ENCODE measurements around the gene NUMA1. TPM values are rescaled to one million over a fixed set of nuclear protein-coding genes. Genes with fewer than 3 reads are reported as not detected.
A peak's percentile ranks its signal among the peaks of the same experiment; 100 is the strongest.

Gene NUMA1
- total and polyA plus RNA-seq, 7 donors, result 68.9 to 130 (median 100) TPM

- WGBS, 3 donors, result 89 to 95% (median 92%) methylated on average over 7 of the region's 7 CpGs
- H3K4me1 ChIP-seq, result peaks cover 50% of the 10 kb centered on the region
- H3K27ac ChIP-seq, result peak overlapping the region; percentile 75
Measured at GRCh38 chr11:72070491-72070890, 9.9 kb downstream of the NUMA1 start.

DNA sequence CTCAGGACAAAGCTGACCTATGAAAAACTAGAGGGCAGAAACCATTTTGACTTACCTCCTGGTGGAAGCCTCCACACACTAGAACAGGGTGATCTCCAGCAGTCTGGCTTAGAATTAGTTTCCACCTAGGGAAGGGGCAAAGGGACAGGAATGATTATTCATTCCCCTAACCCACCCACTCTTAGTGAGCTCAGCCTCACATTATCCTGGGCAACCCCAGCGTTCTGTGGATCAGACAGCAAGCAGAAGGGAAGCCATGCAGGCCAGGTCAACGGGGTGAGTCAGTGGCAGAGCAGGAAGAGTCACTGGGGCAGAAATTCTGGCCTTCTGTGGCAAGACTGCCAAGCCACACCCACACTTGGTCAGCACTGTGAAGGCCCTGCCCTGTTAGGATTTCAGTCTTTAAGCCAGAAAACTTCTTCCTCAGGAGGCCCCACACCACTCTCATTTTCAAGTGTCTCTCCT lies 10.5 kb downstream of the NUMA1 start:
- peaks cover 5% of the 10 kb centered on the region in 2 donors for H3K36me3 ChIP-seq (ENCODE audit: insufficient read depth in 1 of 2, low read depth in 1 of 2)
- TF ChIP-seq CTCF (IDR thresholded peaks at IDR 0.05), result no peak
- 4 to 8% (median 6%) methylated on average over 2 of the region's 2 CpGs for WGBS, 3 donors
- ATAC-seq (peak; percentile 98 to 99 (median 99)), DNase-seq (peak; percentile 91 to 94)
- peak overlapping the region; percentile 75 for H3K27ac ChIP-seq
- H3K4me1 ChIP-seq, result peaks cover 50% of the 10 kb centered on the region
- H3K9me3 ChIP-seq, result no peaks in the 10 kb centered on the region
- intact Hi-C loops (cut with DNase I), result no loop called here
- H3K27me3 ChIP-seq (ENCODE audit: insufficient read depth in 3 of 3, low read length in 2 of 3), result no peaks in the 10 kb centered on the region
- H3K4me3 ChIP-seq, result peak overlapping the region; percentile 44

More at GRCh38 chr11:72070491-72070890, 9.9 kb downstream of the NUMA1 start:
- H3K27me3 ChIP-seq (ENCODE audit: insufficient read depth in 3 of 3, low read length in 2 of 3), result no peaks in the 10 kb centered on the region
- ATAC-seq (no peak), DNase-seq (no peak)
- no peaks in the 10 kb centered on the region for H3K9me3 ChIP-seq
- TF ChIP-seq CTCF (IDR thresholded peaks at IDR 0.05), result no peak
- intact Hi-C loops (cut with DNase I), result no loop called here
- peak overlapping the region; percentile 44 for H3K4me3 ChIP-seq
- H3K36me3 ChIP-seq (ENCODE audit: insufficient read depth in 1 of 2, low read depth in 1 of 2), result peaks cover 5% of the 10 kb centered on the region in 2 donors

DNA sequence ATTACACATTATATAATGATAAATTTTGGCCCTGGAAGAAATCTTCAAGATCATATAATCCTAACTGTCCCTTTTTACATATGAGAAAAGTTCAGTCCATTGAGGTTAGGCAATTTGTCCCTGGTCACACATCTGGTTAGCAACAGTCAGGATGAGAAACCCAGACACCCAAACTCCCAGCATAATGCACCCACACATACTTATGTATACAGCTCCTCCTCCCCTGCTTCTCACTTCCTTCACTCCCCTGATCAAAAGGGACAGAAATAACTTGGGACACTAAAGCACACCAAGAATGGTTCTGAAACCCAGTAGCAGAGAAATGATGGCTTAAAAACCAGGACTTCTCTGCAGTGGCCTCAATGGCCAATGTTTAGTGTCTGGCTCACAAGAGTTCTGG lies 11.1 kb downstream of the NUMA1 start:
- DNase-seq (no peak), ATAC-seq (peak; percentile 31 to 53 (median 40))
- intact Hi-C loops (cut with DNase I), result no loop called here
- H3K4me3 ChIP-seq, result peak overlapping the region; percentile 44
- no peaks in the 10 kb centered on the region for H3K27me3 ChIP-seq (ENCODE audit: insufficient read depth in 3 of 3, low read length in 2 of 3)
- peaks cover 50% of the 10 kb centered on the region for H3K4me1 ChIP-seq
- peak overlapping the region; percentile 75 for H3K27ac ChIP-seq
- H3K36me3 ChIP-seq (ENCODE audit: insufficient read depth in 1 of 2, low read depth in 1 of 2), result peaks cover 5% of the 10 kb centered on the region in 2 donors
- no peak for TF ChIP-seq CTCF (IDR thresholded peaks at IDR 0.05)
- H3K9me3 ChIP-seq, result no peaks in the 10 kb centered on the region

GRCh38 chr11:72067676-72068075 lies 12.7 kb downstream of the NUMA1 start:
- no peak for TF ChIP-seq CTCF (IDR thresholded peaks at IDR 0.05)
- Histone ChIP-seq H3K27me3 (ENCODE audit: insufficient read depth in 3 of 3, low read length in 2 of 3) (no peaks in the 10 kb centered on the region), H3K4me3 (no peak overlapping the region), H3K9me3 (no peaks in the 10 kb centered on the region), H3K27ac (no peak overlapping the region), H3K4me1 (peaks cover 50% of the 10 kb centered on the region), H3K36me3 (ENCODE audit: insufficient read depth in 1 of 2, low read depth in 1 of 2) (peaks cover 5% of the 10 kb centered on the region in 2 donors)
- DNase-seq (no peak), ATAC-seq (no peak)
- intact Hi-C loops (cut with DNase I), result no loop called here

- peak overlapping the region; percentile 30 for H3K27ac ChIP-seq
- H3K4me3 ChIP-seq, result no peak overlapping the region
- peaks cover 47% of the 10 kb centered on the region for H3K4me1 ChIP-seq
- DNase-seq (no peak), ATAC-seq (no peak)
- TF ChIP-seq CTCF (IDR thresholded peaks at IDR 0.05), result no peak
- no peaks in the 10 kb centered on the region for H3K27me3 ChIP-seq (ENCODE audit: insufficient read depth in 3 of 3, low read length in 2 of 3)
- intact Hi-C loops (cut with DNase I), result no loop called here
- H3K9me3 ChIP-seq, result no peaks in the 10 kb centered on the region
- H3K36me3 ChIP-seq (ENCODE audit: insufficient read depth in 1 of 2, low read depth in 1 of 2), result peaks cover 5 to 7% of the 10 kb centered on the region in 2 donors
Measured at GRCh38 chr11:72067266-72067665, 13.1 kb downstream of the NUMA1 start.

All from psoas muscle (tissue), 8 donors.